Measurements from ENCODE around the gene USH1C. TPM values are rescaled to one million over a fixed set of nuclear protein-coding genes. Genes with fewer than 3 reads are reported as not detected.

USH1C gene
- total and polyA plus RNA-seq, 7 donors: 0.05 to 0.44 (median 0.14) TPM; not detected in 4

DNA sequence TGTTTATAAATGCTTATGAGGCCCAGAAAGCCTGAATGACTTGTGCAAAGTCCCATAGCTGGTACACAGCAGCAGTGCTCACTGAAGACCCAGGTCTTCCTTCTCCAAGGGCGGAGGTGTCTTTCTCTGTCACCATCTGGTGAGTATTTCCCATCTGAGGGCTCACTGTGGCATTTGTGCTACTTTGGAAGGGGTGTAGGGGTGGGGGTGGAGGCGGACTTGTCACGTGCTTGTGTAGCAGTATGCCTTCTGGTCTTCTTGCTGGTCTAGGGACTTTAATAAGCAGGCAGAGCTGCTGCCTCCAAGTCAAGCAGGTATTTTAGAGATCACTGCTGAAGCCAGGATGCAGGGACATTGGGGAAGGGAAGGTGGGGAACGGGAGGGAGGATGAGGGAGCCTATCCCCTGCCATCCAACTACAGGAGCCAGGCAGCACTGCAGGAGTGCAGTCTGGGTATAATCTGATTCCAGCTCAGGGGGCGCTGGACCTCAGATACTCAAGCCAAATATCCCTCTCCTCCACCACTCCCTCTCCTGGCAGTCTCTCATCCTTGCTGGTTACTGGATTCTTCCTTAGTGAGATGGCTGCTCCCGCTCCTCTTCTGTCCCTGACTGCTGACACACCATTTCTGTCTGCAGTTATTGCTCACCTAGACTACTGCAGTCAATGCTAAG is 71.0 kb downstream of the USH1C start:
- Histone ChIP-seq H3K4me3 (no peak overlapping the region), H3K27me3 (ENCODE audit: insufficient read depth in 3 of 3, low read length in 2 of 3) (peaks cover 0 to 30% (median 7%) of the 10 kb centered on the region in 3 donors)

DNA sequence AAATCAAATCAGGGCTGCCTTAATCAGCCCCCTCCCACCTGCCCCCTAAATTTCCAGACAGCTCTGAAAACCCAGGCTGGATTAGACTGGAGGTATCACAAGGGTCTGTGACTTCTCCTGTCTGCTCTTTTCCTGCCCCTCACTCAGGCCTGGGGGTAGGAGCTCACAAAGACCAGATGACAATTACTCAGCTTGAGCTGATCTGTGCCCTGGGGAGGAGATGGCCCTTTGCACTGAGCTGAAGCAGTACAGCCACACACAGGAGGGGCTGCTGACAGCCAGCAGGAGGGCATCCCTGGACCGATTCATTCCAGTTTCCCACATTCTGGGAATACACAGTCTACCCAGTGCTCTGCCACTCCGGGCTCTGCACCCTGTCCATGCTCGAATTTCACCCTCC is 71.7 kb downstream of the USH1C start:
- no peak overlapping the region for H3K27ac ChIP-seq
- H3K4me3 ChIP-seq: no peak overlapping the region
- intact Hi-C loops (cut with DNase I): loop anchor here in 1 of 2 donors (5.0 kb wide), 2 partner anchors 40 to 90 kb away; no protein-coding TSS in a partner anchor
- no peaks in the 10 kb centered on the region for H3K36me3 ChIP-seq (ENCODE audit: insufficient read depth in 1 of 2, low read depth in 1 of 2)
- ATAC-seq: no peak
- WGBS, 3 donors: 50 to 60% (median 53%) methylated on average over 3 of the region's 3 CpGs
- no peak for DNase-seq
- peaks cover 0 to 23% (median 7%) of the 10 kb centered on the region in 3 donors for H3K27me3 ChIP-seq (ENCODE audit: insufficient read depth in 3 of 3, low read length in 2 of 3)
- no peak for TF ChIP-seq CTCF (IDR thresholded peaks at IDR 0.05)
- H3K4me1 ChIP-seq: no peaks in the 10 kb centered on the region
- no peaks in the 10 kb centered on the region for H3K9me3 ChIP-seq

More for the DNA sequence above, 71.0 kb downstream of the USH1C start:
- H3K9me3 ChIP-seq: no peaks in the 10 kb centered on the region
- intact Hi-C loops (cut with DNase I): loop anchor here in 1 of 2 donors (5.0 kb wide), 2 partner anchors 41 to 91 kb away; no protein-coding TSS in a partner anchor
- H3K36me3 ChIP-seq (ENCODE audit: insufficient read depth in 1 of 2, low read depth in 1 of 2): no peaks in the 10 kb centered on the region
- 62 to 74% (median 66%) methylated on average over 6 of the region's 6 CpGs for WGBS, 3 donors
- DNase-seq: no peak
- ATAC-seq: no peak
- no peak for TF ChIP-seq CTCF (IDR thresholded peaks at IDR 0.05)
- H3K27ac ChIP-seq: no peak overlapping the region
- no peaks in the 10 kb centered on the region for H3K4me1 ChIP-seq

DNA sequence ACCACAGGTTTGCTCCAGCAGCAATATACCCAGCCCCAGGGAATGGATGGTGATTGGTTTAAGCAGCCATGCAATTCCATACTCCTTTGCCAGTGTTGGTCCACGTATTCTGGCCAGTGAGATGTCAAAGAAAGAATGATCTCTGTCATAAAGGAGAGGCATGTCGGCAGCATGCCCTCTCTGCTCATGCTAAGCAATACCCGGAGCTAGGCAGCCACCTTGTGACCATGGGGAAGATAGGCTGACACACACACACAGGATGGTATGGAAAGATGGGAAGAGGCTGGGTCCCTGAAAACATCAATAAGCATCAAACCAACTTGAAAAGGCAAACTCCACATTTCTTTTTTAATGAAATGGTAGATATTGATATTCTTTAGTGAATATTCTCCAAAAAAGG is 72.7 kb downstream of the USH1C start:
- ATAC-seq (peak; percentile 91 to 96 (median 94)), DNase-seq (peak; percentile 29 to 69)
- Histone ChIP-seq H3K27me3 (ENCODE audit: insufficient read depth in 3 of 3, low read length in 2 of 3) (peaks cover 0 to 14% (median 5%) of the 10 kb centered on the region in 3 donors), H3K4me1 (no peaks in the 10 kb centered on the region), H3K36me3 (ENCODE audit: insufficient read depth in 1 of 2, low read depth in 1 of 2) (no peaks in the 10 kb centered on the region), H3K4me3 (no peak overlapping the region), H3K9me3 (no peaks in the 10 kb centered on the region), H3K27ac (no peak overlapping the region)
- intact Hi-C loops (cut with DNase I): loop anchor here (1.0 to 5.0 kb wide), 4 partner anchors 39 to 89 kb away; no protein-coding TSS in a partner anchor
- peak; percentile 47 for TF ChIP-seq CTCF (IDR thresholded peaks at IDR 0.05)
- WGBS, 3 donors: 45 to 86% (median 47%) methylated on average over 3 of the region's 3 CpGs

DNA sequence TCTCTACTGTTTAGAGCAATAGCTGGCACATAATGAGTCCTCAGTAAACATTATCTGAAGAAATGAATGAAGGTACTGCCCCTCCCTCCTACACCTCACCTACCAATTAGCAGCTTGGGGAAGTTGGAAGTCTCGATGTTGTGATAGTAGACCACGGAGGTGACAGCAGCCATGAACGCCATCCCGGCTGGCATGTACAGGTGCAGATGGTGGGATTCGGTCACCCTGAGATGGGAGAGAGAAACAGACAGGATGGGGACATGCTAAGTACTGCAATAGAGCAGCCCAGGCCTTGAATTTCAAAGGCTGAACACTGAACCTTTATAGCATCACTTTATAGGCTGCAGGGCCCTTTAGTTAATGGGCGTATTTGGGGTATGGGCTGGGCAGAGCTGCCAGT is 74.2 kb downstream of the USH1C start:
- Histone ChIP-seq H3K4me1 (no peaks in the 10 kb centered on the region), H3K9me3 (no peaks in the 10 kb centered on the region), H3K4me3 (no peak overlapping the region), H3K27ac (no peak overlapping the region), H3K27me3 (ENCODE audit: insufficient read depth in 3 of 3, low read length in 2 of 3) (peaks cover 0 to under 1% (median 0%) of the 10 kb centered on the region in 3 donors), H3K36me3 (ENCODE audit: insufficient read depth in 1 of 2, low read depth in 1 of 2) (no peaks in the 10 kb centered on the region)
- no peak for ATAC-seq
- intact Hi-C loops (cut with DNase I): loop anchor here (5.0 kb wide), 3 partner anchors 38 to 88 kb away; no protein-coding TSS in a partner anchor
- WGBS, 3 donors: 92 to 98% (median 97%) methylated on average over 6 of the region's 6 CpGs
- no peak for DNase-seq
- TF ChIP-seq CTCF (IDR thresholded peaks at IDR 0.05): no peak
